Dendritic cell treated with granulocyte-macrophage colony-stimulating factor and Interleukin-4, amounts not matched to agents 40 ng/mL and 50 ng/mL, for 4 days (primary cell): Measurements from ENCODE around the gene TMEM164.

ENCODE experiments used
- H3K27ac Mint-ChIP-seq: one replicate; pipeline ENCODE4 v1.8.0; 2022; ENCODE audit warnings: mild to moderate bottlenecking, mixed read lengths
- H3K27me3 Mint-ChIP-seq: one replicate; pipeline ENCODE4 v1.8.0; 2022; ENCODE audit warnings: mild to moderate bottlenecking, mixed read lengths
- H3K36me3 Mint-ChIP-seq: one replicate; pipeline ENCODE4 v1.8.0; 2022; ENCODE audit warnings: low read depth, mixed read lengths
- H3K4me1 Mint-ChIP-seq: one replicate; pipeline ENCODE4 v1.8.0; 2022; ENCODE audit warnings: low read depth, mixed read lengths
- H3K4me3 Mint-ChIP-seq: one replicate; pipeline ENCODE4 v1.8.0; 2022; ENCODE audit warnings: mild to moderate bottlenecking, moderate library complexity, mixed read lengths
- H3K9me3 Mint-ChIP-seq: one replicate; pipeline ENCODE4 v1.8.0; 2022; ENCODE audit warnings: mixed read lengths
- intact Hi-C: fragments of 100-400 bp; cut with micrococcal nuclease; formaldehyde crosslinking; loops from one replicate; pipeline ENCODE4 v1.15.0; 2022

TMEM164 gene

DNA sequence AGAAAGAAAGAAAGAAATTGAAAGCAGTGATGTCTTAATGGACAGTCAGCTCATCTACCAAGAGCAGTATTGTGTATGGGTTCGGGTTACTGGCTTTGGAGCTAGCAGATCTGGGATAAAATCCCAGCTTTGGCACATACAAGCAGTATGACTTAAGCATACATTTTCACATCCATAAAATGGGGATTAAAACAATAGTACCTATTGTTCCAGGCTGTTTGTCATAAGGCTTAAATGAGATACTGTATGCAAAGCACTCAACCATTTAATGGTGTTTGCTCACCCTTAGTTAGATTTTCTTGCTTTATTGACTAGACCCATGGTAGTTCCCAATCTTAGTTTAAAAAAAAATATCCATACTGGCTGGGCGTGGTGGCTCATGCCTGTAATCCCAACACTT, 7.8 kb upstream of the TMEM164 start:
- Mint-ChIP-seq H3K36me3 (no peaks in the 10 kb centered on the region), H3K27me3 (no peaks in the 10 kb centered on the region), H3K4me3 (no peak overlapping the region), H3K4me1 (peaks cover 5% of the 10 kb centered on the region), H3K9me3 (no peaks in the 10 kb centered on the region), H3K27ac (no peak overlapping the region)
- intact Hi-C loops: no loop called here

DNA sequence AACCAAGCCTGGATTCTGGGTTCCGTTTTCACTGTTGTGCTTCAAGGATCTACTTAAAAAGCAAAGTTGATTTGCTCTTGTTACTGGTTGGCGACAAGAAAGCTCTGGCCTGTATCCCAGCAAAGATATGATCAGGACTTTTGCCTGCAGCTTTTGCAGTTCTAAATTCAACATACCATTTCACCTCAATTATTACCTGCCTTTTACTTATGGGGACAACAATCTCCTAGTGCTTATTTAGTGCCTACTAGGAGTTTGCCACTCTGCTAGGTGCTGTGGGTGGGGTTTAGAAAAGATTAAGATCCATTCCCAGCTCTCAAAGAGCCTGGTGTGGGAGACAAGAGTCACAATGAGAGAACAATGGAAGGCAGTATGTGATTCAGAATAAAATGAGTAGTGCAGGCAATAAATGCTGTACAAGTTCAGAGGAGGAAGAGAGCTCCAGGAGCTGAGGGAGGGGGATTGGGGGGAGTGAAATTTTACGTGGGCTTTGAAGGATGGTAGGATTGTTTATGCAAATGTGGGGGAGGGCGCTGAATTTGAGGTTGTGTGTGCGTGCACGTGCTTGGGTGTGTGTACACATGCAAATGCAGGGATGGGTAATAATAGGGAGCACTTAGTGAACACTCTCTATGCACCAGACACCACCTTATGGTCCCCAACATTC, 5.0 kb upstream of the TMEM164 start:
- Mint-ChIP-seq H3K27me3 (no peaks in the 10 kb centered on the region), H3K4me1 (peaks cover 14% of the 10 kb centered on the region), H3K36me3 (no peaks in the 10 kb centered on the region), H3K9me3 (no peaks in the 10 kb centered on the region), H3K27ac (no peak overlapping the region), H3K4me3 (no peak overlapping the region)
- intact Hi-C loops: no loop called here

DNA sequence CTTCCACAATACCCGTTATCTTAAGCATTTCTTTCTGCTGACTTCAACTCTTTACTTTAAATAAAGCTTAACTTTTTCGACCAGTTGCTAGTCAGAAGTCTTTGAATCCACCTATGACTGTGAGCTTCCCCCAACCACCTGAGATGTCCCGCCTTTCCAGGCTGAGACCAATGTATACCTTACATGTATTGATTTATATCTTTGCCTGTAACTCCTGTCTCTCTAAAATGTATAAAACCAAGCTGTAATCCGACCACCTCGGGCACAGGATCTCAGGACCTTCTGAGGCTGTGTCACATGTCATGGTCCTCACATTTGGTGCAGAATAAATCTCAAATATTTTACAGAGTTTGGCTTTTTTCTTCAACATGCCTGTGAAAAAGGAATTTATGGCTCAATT, 2.9 kb upstream of the TMEM164 start:
- H3K27ac Mint-ChIP-seq: no peak overlapping the region
- no peaks in the 10 kb centered on the region for H3K9me3 Mint-ChIP-seq
- intact Hi-C loops: loop anchor here (5.0 kb wide), 1 partner anchor 87 kb away; no protein-coding TSS in a partner anchor
- peaks cover 7% of the 10 kb centered on the region for H3K36me3 Mint-ChIP-seq
- H3K4me1 Mint-ChIP-seq: peaks cover 28% of the 10 kb centered on the region
- no peak overlapping the region for H3K4me3 Mint-ChIP-seq
- no peaks in the 10 kb centered on the region for H3K27me3 Mint-ChIP-seq

DNA sequence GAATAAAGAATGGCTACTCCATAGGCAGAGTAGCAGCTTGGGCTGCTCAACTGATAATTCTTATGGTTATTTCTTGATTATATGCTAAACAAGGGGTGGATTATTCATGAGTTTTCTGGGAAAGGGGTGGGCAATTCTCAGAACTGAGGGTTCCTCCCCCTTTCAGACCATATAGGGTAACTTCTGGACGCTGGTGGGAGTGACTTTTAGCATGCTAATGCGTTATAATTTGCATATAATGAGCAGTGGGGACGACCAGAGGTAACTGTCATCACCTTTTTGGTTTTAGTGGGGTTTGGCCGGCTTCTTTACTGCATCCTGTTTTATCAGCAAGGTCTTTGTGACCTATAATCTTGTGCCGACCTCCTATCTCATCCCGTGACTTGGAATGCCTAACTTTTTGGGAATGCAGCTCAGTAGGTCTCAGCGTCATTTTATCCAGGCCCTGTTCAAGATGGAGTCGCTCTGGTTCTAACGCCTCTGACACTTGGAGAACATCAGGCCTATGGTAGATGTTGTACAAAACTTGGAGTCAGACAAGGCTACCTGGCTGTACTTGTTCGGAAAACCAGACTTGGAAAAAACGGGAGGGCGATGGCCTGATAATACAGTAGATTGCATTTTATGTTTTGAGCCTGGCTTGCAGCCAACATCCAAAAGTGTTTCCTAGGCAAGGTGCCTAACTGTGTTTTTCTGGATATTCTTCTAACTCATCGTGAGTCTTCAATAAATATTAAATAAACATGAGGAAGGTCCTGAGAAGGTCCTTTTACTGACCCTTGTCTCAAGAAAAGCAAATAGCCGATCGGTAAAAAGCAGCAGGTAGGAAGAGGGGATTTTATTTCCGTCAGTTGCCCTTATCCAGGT, 1.8 kb upstream of the TMEM164 start:
- H3K4me1 Mint-ChIP-seq: peaks cover 39% of the 10 kb centered on the region
- peaks cover 13% of the 10 kb centered on the region for H3K36me3 Mint-ChIP-seq
- peak overlapping the region; percentile 94 for H3K27ac Mint-ChIP-seq
- H3K27me3 Mint-ChIP-seq: no peaks in the 10 kb centered on the region
- H3K4me3 Mint-ChIP-seq: no peak overlapping the region
- intact Hi-C loops: loop anchor here (5.0 kb wide), 1 partner anchor 86 kb away; no protein-coding TSS in a partner anchor
- H3K9me3 Mint-ChIP-seq: no peaks in the 10 kb centered on the region

DNA sequence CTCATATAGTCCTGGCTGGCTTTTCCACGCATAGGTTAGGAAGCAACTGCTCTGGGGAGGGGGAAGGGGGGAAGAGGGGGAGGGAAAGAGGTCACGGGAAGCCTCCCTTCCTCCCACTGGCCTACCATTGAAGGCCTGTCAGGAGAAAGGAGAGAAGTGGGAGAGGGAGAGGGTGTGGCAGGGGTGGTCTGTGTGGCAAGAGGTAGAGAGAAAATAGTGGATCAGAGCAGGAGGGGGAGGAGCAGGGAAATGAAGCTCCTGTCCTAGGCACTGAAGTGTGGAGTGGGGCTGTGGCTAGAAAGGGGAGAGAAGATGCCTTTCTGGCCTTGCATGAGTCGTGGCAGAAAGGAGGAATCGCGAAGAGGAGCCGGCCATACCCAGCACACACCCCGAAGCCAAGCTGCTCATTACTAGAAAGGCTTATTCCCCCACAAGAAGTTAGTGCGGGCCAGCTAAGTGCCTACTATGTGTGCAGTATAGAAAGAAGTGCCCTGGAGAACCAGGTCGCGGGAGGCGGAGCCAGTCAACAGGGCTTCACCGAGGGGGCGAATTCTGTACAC, 1.1 kb upstream of the TMEM164 start:
- H3K9me3 Mint-ChIP-seq: no peaks in the 10 kb centered on the region
- H3K27me3 Mint-ChIP-seq: no peaks in the 10 kb centered on the region
- peak overlapping the region; percentile 95 for H3K4me3 Mint-ChIP-seq
- intact Hi-C loops: loop anchor here (5.0 kb wide), 1 partner anchor 85 kb away; no protein-coding TSS in a partner anchor
- H3K4me1 Mint-ChIP-seq: peaks cover 42% of the 10 kb centered on the region
- H3K36me3 Mint-ChIP-seq: peaks cover 13% of the 10 kb centered on the region
- peak overlapping the region; percentile 94 for H3K27ac Mint-ChIP-seq

DNA sequence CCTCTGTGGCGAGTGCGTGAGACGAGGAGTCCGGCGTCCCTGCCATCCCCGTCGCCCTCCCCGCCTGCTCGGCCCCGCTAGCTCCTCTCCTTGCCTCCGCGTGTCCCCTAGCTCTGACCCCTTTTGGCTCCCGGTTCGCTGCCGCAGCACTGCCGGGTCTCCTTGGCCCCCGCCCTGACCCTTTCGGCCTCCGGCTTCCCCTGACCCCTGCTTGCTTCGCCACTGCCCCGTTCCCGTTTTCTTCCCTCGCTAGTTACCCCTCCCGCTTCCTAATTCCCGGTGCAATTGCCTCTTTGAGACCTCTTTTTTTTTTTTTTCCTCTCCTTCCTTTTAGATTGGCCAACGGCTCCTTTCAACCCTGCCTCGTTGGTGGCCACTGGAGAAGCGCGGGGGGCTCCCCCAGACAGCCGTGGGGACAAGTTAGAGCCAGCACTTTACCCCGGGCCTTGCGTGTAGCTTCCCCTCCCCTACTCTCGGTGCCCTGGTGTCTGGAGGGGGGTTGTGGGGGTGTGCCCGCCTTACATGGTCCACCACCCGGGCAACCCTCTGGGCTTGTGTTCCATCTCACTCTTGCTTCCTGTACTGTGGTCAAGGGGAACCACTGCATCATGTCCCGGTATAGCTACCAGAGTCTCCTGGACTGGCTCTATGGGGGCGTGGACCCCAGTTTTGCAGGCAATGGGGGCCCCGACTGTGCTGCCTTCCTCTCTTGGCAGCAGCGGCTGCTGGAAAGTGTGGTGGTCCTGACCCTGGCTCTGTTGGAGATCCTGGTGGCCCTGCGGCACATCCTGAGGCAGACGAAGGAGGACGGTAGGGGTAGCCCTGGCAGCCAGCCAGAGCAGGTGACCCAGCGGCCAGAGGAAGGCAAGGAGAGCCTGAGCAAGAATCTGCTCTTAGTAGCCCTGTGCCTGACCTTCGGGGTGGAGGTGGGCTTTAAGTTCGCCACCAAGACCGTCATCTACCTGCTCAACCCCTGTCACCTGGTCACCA, 548 bp downstream of the TMEM164 start:
- Mint-ChIP-seq H3K27ac (peak overlapping the region; percentile 94), H3K4me1 (peaks cover 51% of the 10 kb centered on the region), H3K36me3 (peaks cover 13% of the 10 kb centered on the region), H3K9me3 (no peaks in the 10 kb centered on the region), H3K4me3 (peak overlapping the region; percentile 95), H3K27me3 (no peaks in the 10 kb centered on the region)
- intact Hi-C loops: loop anchor here (5.0 kb wide), 1 partner anchor 84 kb away; no protein-coding TSS in a partner anchor

DNA sequence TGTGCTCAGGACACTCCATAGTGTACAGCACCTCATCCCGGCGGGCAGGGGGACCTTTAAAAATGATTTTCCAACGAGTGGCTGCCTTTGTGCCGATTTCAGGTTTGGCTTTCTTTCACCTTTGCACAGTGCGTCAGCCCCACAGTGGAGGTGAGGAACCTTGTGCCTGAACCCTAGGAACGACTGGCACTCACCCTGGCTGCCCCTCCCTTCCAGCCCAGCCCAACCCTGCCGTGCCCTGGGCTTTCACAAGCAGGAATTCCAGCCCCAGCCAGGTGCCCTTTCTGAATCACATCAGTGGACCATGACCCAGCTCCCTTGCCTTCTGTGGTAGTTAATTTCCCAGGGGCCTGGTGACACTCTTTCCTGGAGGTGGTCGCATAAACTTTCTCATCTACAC, 1.3 kb downstream of the TMEM164 start:
- Mint-ChIP-seq H3K4me3 (peak overlapping the region; percentile 95), H3K36me3 (peaks cover 20% of the 10 kb centered on the region), H3K4me1 (peaks cover 58% of the 10 kb centered on the region), H3K27ac (no peak overlapping the region), H3K27me3 (no peaks in the 10 kb centered on the region), H3K9me3 (no peaks in the 10 kb centered on the region)
- intact Hi-C loops: loop anchor here (5.0 kb wide), 1 partner anchor 83 kb away; no protein-coding TSS in a partner anchor

DNA sequence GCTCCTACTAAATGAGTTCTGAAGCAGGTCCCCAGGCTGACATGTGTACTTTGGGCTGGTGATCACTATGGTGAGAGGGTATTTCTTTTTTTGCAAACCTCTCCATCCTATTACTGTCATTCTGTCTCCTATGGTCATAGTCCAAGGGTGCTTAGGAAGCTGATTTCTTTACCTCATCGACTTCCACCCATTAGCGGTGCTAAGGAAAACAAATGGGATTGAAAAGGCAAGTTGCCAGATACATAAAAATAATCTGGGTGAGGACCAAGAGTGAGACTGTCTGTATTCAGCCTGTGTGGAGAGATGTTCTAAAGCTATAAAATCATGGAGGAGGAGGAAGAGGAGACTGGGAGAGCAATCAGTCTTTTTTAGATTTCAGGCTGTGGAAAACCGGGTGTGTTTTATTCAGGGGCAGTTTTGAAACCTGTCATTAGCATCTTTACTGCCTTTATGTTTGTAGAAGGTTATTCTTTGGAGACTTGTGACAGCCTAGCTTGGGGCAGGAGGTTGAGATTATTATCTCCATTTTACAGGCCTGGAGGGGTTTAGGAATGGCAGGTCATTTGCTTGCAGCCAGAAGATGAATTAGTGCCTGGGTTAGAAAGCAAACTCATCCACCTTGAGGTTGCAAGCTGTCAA, 1.9 kb downstream of the TMEM164 start:
- Mint-ChIP-seq H3K9me3 (no peaks in the 10 kb centered on the region), H3K36me3 (peaks cover 27% of the 10 kb centered on the region), H3K4me1 (peaks cover 61% of the 10 kb centered on the region), H3K4me3 (peak overlapping the region; percentile 0), H3K27ac (peak overlapping the region; percentile 16), H3K27me3 (no peaks in the 10 kb centered on the region)
- intact Hi-C loops: loop anchor here (5.0 kb wide), 1 partner anchor 82 kb away; no protein-coding TSS in a partner anchor

DNA sequence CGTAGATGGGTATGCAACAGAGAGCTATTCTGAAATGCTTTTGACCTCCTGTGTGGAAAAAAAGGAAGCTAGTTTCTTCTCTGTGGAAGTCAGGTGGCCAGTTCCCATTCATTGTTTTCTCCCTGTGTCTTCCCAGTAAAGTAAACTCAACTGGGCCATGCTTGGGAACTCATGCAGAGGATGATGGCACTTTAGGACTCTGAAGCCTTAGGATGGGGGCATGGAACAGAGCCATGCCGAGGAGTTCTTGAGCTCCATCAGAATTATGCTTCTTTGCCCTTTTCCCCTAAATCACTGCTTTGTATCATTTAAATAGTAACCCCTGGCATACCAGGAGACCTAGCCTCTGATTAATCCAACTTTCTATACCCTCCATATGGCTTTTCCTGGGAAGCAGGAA, 3.2 kb downstream of the TMEM164 start:
- no peak overlapping the region for H3K4me3 Mint-ChIP-seq
- peaks cover 34% of the 10 kb centered on the region for H3K36me3 Mint-ChIP-seq
- H3K4me1 Mint-ChIP-seq: peaks cover 71% of the 10 kb centered on the region

DNA sequence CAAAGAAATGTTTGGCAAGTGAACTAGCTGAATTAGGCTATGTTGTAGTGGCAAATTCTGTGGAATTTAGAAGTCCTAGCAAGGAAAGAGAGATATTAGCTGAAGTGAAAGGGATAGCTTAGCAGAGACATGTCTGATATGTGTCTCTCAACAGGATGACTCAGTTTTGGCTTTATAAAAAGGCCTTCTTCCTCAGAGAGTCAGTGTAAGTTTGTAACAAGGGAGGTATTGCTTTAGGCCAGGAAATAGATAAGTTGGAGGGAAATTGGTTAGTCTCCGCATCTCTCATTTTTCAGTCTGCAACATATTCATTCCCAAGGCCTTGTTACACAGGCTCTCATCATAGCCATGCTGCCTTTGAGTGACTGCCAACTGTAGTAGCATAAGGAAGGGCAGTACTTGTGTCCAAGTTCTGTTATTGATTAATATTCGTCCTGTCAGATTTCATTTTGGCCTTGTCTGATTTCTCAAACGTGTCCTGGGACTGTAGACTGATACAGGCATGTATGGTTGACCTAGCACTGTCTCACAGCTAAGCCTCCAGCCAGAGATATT, 4.0 kb downstream of the TMEM164 start:
- H3K4me1 Mint-ChIP-seq: peaks cover 74% of the 10 kb centered on the region
- no peaks in the 10 kb centered on the region for H3K27me3 Mint-ChIP-seq
- no peaks in the 10 kb centered on the region for H3K9me3 Mint-ChIP-seq
- no peak overlapping the region for H3K4me3 Mint-ChIP-seq
- no peak overlapping the region for H3K27ac Mint-ChIP-seq
- intact Hi-C loops: no loop called here
- peaks cover 42% of the 10 kb centered on the region for H3K36me3 Mint-ChIP-seq

More for the DNA sequence above, 3.2 kb downstream of the TMEM164 start:
- Mint-ChIP-seq H3K27me3 (no peaks in the 10 kb centered on the region), H3K9me3 (no peaks in the 10 kb centered on the region), H3K27ac (no peak overlapping the region)
- intact Hi-C loops: no loop called here

DNA sequence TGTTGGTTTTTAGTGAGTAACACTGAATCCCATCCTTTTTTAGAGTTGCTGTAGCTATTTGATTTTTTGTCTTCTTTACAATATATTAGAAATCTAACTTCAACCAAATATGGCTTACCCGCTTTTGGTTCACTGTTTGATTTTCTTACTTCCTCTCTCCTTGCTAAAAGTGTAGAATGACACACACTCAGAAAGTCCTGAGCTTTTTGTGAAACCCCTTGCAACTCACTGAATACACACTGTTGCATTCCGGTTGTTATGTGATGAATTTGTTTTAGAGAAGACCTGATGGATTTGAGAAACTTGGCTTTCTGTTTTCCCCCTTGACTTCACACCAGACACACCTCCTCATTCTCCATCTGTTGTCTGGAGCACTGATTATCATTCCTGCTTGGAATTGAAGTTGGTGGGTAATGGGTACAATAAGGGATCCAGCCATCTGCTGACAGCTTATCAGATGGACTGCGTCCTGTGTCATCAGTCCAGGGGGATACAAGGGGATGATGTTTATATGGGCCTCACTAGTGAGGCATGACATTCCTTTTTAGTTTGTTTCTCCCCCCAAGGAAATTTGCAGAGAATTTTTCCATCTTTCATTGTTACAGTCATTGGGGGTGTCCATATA, 5.2 kb downstream of the TMEM164 start:
- no peak overlapping the region for H3K4me3 Mint-ChIP-seq
- intact Hi-C loops: no loop called here
- peaks cover 52% of the 10 kb centered on the region for H3K36me3 Mint-ChIP-seq
- H3K9me3 Mint-ChIP-seq: no peaks in the 10 kb centered on the region
- H3K27me3 Mint-ChIP-seq: no peaks in the 10 kb centered on the region
- no peak overlapping the region for H3K27ac Mint-ChIP-seq
- H3K4me1 Mint-ChIP-seq: peaks cover 82% of the 10 kb centered on the region

DNA sequence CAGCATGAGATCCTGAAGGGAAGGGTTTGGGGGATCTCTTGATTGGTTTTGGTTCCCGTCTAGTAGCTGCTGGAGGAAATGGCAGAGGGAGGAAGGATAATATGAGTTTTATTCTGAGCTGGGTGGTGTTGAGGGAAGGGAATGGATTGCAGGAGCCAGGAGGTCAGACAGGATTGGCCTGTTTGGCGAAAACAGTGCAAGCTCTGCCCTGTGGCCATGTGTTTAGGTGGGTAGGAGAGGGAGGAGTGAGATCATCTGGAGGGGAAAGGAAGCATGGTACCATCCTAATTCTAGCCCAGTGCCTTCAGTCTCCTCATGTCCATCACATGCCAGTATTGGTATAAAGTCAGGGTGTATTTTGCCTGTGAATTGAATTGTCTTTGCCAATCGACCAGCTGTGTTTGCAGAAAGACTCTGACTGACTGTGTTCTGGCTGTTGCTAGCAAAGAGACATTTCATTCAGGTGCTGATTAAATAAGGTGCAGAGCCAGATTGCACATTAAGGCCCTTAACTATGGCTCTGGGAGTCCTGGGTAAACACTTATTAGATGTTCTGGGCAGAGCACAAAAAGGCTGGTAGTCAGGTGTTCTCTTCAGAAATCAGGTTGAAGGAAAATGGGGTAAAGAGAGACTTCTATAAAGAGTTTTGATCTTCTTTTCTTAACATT, 10.0 kb downstream of the TMEM164 start:
- H3K4me3 Mint-ChIP-seq: no peak overlapping the region
- intact Hi-C loops: no loop called here
- H3K27me3 Mint-ChIP-seq: no peaks in the 10 kb centered on the region
- H3K36me3 Mint-ChIP-seq: peaks cover 57% of the 10 kb centered on the region
- H3K9me3 Mint-ChIP-seq: no peaks in the 10 kb centered on the region
- peak overlapping the region; percentile 72 for H3K27ac Mint-ChIP-seq
- peaks cover 76% of the 10 kb centered on the region for H3K4me1 Mint-ChIP-seq
